HepG2 (cell line): Measurements from ENCODE around the gene CDCP2. TPM values are rescaled to one million over a fixed set of nuclear protein-coding genes. Genes with fewer than 3 reads are reported as not detected.
A peak's percentile ranks its signal among the peaks of the same experiment; 100 is the strongest.

Source experiments
- FOXJ3 ChIP-seq: sonication (generic); formaldehyde crosslinking; IDR thresholded peaks from 2 replicates; pipeline ENCODE4 v1.4.0; 2020; ENCODE audit warnings: missing genetic modification reagents, mild to moderate bottlenecking, borderline replicate concordance
- HNF4G ChIP-seq, 2 experiments: sonication (generic) in 1 of 2; formaldehyde crosslinking in 1 of 2; IDR thresholded peaks; 2 replicates each; pipeline versions ENCODE4 v1.4.0 to v1.6.1; 2011 to 2020; ENCODE audit warnings: borderline replicate concordance in 2 of 2, low read depth in 2 of 2, mild to moderate bottlenecking in 2 of 2, low read length in 1 of 2, missing genetic modification reagents in 1 of 2, moderate library complexity in 1 of 2
- KAT7 ChIP-seq: IDR thresholded peaks from 2 replicates; pipeline ENCODE4 v1.6.1; 2018; ENCODE audit warnings: borderline replicate concordance, missing compliant biosample characterization
- KLF13 ChIP-seq: sonication (generic); formaldehyde crosslinking; IDR thresholded peaks from 2 replicates; pipeline ENCODE4 v1.4.0; 2020; ENCODE audit warnings: mild to moderate bottlenecking, missing genetic modification reagents
- NFRKB ChIP-seq: fragments of 450-650 bp; IDR thresholded peaks from 2 replicates; pipeline ENCODE4 v1.6.1; 2017
- NPAS2 ChIP-seq: sonication (generic); formaldehyde crosslinking; IDR thresholded peaks from 2 replicates; pipeline ENCODE4 v1.8.0; 2022; ENCODE audit warnings: mild to moderate bottlenecking, missing genetic modification reagents, borderline replicate concordance
- SMAD9 ChIP-seq: sonication (generic); formaldehyde crosslinking; IDR thresholded peaks from 2 replicates; pipeline ENCODE4 v1.5.1; 2020; ENCODE audit warnings: mild to moderate bottlenecking, missing genetic modification reagents
- SNAPC2 ChIP-seq: sonication (generic); formaldehyde crosslinking; IDR thresholded peaks from 2 replicates; pipeline ENCODE4 v1.8.1; 2022; ENCODE audit warnings: mild to moderate bottlenecking, missing genetic modification reagents
- SNRNP70 ChIP-seq: fragments of 200-400 bp; formaldehyde crosslinking; IDR thresholded peaks from 2 replicates; pipeline ENCODE4 v1.6.1; 2017; ENCODE audit warnings: mild to moderate bottlenecking, low read depth, low read length, moderate library complexity
- TAF1 ChIP-seq: sonication (generic); formaldehyde crosslinking; IDR thresholded peaks from 2 replicates; pipeline ENCODE4 v1.4.0; 2020; ENCODE audit warnings: missing genetic modification reagents
- TGIF2 ChIP-seq: IDR thresholded peaks from 2 replicates; pipeline ENCODE4 v1.6.1; 2016; ENCODE audit warnings: control low read depth, missing compliant biosample characterization
- ZFY ChIP-seq: sonication (generic); formaldehyde crosslinking; IDR thresholded peaks from 2 replicates; pipeline ENCODE4 v1.4.0; 2020; ENCODE audit warnings: missing genetic modification reagents
- ZNF205 ChIP-seq: IDR thresholded peaks from 2 replicates; pipeline ENCODE4 v1.6.1; 2018; ENCODE audit warnings: missing biosample characterization, missing genetic modification reagents
- ZNF225 ChIP-seq: sonication (generic); formaldehyde crosslinking; IDR thresholded peaks from 2 replicates; pipeline ENCODE4 v1.4.0; 2020; ENCODE audit warnings: mild to moderate bottlenecking, missing genetic modification reagents
- ZSCAN25 ChIP-seq: sonication (generic); formaldehyde crosslinking; IDR thresholded peaks from 2 replicates; pipeline ENCODE4 v1.8.0; 2022; ENCODE audit warnings: mild to moderate bottlenecking, missing genetic modification reagents
- polyA plus RNA-seq, 8 experiments: library from polyadenylated mRNA; depleted of rRNA in 3 of 8; stranded (reverse) in 7 of 8; unstranded in 1 of 8; fragments of >200 nt; fragmentation: Illumina TruSeq in 4 of 8; extraction: Trizol in 4 of 8; gene quantifications; 2 replicates each; pipeline versions ENCODE4 v1.2.1 to v1.2.3, GENCODE V29; 2011 to 2016; ENCODE audit warnings: low read depth in 4 of 8, missing spikeins in 1 of 8, mixed read lengths in 1 of 8; ENCODE audit not compliant: insufficient read depth in 1 of 8
- total RNA-seq, 5 experiments: library from RNA; depleted of rRNA; stranded (reverse); fragments of >200 nt; fragmentation: Illumina TruSeq; extraction: Trizol; gene quantifications; 2 replicates each; pipeline ENCODE4 v1.2.3, GENCODE V29; 2016; ENCODE audit warnings: low read depth in 1 of 5
- TF ChIP-seq, protein P1 (sequence below): sonication (generic); formaldehyde crosslinking; IDR thresholded peaks from 2 replicates; pipeline ENCODE4 v1.8.0; 2022; ENCODE audit warnings: missing genetic modification reagents, low read depth, mild to moderate bottlenecking, borderline replicate concordance
- TF ChIP-seq, protein P2 (sequence below): IDR thresholded peaks from 2 replicates; pipeline ENCODE4 v1.6.1; 2018; ENCODE audit warnings: missing genetic modification reagents
- TF ChIP-seq, protein P3 (sequence below): IDR thresholded peaks from 2 replicates; pipeline ENCODE4 v1.6.1; 2016; ENCODE audit warnings: low read depth, control low read depth
- TF ChIP-seq, protein P4 (sequence below): sonication (generic); formaldehyde crosslinking; IDR thresholded peaks from 2 replicates; pipeline ENCODE4 v1.4.0; 2020; ENCODE audit warnings: mild to moderate bottlenecking, missing genetic modification reagents
- TF ChIP-seq, protein P5 (sequence below): sonication (generic); formaldehyde crosslinking; IDR thresholded peaks from 2 replicates; pipeline ENCODE4 v1.4.0; 2020; ENCODE audit warnings: missing genetic modification reagents, low read depth, mild to moderate bottlenecking, borderline replicate concordance
- TF ChIP-seq, protein P6 (sequence below): sonication (generic); formaldehyde crosslinking; IDR thresholded peaks from 2 replicates; pipeline ENCODE4 v1.8.0; 2023; ENCODE audit warnings: mild to moderate bottlenecking, missing genetic modification reagents

The CDCP2 gene
- total and polyA plus RNA-seq, 2 of the 13 experiments (the other 11 are each of a cell fraction or from before 2014, with no cell fraction given): not detected

DNA sequence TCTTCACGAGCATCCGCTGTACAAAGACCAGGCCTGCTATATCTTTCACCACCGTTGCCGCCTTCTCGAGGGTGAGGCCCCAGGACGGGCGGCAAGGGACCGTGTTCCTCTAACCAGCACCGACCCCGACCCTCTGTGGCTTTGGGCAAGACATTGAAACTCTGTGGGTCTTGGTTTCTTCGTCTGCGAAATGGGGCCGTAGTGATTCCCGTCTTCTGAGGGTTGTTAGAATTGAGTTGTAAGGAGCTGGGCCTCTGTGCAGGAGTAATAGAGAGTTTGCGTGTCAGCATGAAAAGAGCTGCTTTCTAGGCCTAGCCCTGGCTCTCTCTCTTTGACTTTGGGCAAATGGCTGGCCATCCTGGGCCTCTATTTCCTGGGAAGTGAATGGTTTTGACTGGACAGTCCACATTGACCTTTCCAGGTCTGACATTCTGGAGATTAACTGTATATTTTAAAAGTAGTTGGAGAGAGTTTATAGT, 47.8 kb upstream of the CDCP2 start (continued):
- no peak for TF ChIP-seq NPAS2 (CRISPR knock-in tag)
- TF ChIP-seq NFRKB: no peak
- TF ChIP-seq TGIF2: no peak
- no peak for TF ChIP-seq KAT7 (CRISPR knock-in tag)
- TF ChIP-seq, protein P1, sequence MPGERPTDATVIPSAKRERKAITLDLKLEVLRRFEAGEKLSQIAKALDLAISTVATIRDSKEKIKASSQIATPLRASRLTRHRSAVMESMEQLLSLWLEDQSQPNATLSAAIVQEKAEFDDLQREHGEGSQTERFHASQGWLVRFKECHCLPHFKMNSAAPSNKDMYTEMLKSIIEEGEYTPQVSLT (CRISPR knock-in tag): no peak
- TF ChIP-seq, protein P2, sequence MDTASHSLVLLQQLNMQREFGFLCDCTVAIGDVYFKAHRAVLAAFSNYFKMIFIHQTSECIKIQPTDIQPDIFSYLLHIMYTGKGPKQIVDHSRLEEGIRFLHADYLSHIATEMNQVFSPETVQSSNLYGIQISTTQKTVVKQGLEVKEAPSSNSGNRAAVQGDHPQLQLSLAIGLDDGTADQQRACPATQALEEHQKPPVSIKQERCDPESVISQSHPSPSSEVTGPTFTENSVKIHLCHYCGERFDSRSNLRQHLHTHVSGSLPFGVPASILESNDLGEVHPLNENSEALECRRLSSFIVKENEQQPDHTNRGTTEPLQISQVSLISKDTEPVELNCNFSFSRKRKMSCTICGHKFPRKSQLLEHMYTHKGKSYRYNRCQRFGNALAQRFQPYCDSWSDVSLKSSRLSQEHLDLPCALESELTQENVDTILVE (CRISPR knock-in tag): 0 out of 2 replicates have a peak, but pooled peaks have one; percentile 15
- TF ChIP-seq, protein P3, sequence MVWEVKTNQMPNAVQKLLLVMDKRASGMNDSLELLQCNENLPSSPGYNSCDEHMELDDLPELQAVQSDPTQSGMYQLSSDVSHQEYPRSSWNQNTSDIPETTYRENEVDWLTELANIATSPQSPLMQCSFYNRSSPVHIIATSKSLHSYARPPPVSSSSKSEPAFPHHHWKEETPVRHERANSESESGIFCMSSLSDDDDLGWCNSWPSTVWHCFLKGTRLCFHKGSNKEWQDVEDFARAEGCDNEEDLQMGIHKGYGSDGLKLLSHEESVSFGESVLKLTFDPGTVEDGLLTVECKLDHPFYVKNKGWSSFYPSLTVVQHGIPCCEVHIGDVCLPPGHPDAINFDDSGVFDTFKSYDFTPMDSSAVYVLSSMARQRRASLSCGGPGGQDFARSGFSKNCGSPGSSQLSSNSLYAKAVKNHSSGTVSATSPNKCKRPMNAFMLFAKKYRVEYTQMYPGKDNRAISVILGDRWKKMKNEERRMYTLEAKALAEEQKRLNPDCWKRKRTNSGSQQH (CRISPR knock-in tag): no peak
- peak; percentile 1; the same call in 1 of the 2 replicates for TF ChIP-seq ZFY (CRISPR knock-in tag)
- 0 out of 2 replicates have a peak, but pooled peaks have one; percentile 39 for TF ChIP-seq FOXJ3 (CRISPR knock-in tag)
- TF ChIP-seq ZSCAN25 (CRISPR knock-in tag): no peak
- no peak for TF ChIP-seq SNAPC2
- no peak for TF ChIP-seq KLF13
- TF ChIP-seq SMAD9 (CRISPR knock-in tag): no peak
- TF ChIP-seq TAF1 (CRISPR knock-in tag): no peak
- TF ChIP-seq, protein P4, sequence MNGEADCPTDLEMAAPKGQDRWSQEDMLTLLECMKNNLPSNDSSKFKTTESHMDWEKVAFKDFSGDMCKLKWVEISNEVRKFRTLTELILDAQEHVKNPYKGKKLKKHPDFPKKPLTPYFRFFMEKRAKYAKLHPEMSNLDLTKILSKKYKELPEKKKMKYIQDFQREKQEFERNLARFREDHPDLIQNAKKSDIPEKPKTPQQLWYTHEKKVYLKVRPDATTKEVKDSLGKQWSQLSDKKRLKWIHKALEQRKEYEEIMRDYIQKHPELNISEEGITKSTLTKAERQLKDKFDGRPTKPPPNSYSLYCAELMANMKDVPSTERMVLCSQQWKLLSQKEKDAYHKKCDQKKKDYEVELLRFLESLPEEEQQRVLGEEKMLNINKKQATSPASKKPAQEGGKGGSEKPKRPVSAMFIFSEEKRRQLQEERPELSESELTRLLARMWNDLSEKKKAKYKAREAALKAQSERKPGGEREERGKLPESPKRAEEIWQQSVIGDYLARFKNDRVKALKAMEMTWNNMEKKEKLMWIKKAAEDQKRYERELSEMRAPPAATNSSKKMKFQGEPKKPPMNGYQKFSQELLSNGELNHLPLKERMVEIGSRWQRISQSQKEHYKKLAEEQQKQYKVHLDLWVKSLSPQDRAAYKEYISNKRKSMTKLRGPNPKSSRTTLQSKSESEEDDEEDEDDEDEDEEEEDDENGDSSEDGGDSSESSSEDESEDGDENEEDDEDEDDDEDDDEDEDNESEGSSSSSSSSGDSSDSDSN (CRISPR knock-in tag): peak; percentile 11; the same call in 1 of the 2 replicates
- TF ChIP-seq HNF4G (IDR thresholded peaks at IDR 0.05; ENCODE audit: borderline replicate concordance, low read depth, low read length): no peak
- TF ChIP-seq HNF4G (CRISPR knock-in tag; IDR thresholded peaks at IDR 0.05; ENCODE audit: borderline replicate concordance, low read depth): no peak
- TF ChIP-seq, protein P5, sequence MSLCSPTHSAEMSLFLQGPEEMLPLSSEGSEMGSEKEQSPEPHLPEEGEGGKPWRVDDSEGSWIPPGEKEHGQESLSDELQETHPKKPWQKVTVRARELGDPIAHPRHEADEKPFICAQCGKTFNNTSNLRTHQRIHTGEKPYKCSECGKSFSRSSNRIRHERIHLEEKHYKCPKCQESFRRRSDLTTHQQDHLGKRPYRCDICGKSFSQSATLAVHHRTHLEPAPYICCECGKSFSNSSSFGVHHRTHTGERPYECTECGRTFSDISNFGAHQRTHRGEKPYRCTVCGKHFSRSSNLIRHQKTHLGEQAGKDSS: 0 out of 2 replicates have a peak, but pooled peaks have one; percentile 7
- TF ChIP-seq, protein P6, sequence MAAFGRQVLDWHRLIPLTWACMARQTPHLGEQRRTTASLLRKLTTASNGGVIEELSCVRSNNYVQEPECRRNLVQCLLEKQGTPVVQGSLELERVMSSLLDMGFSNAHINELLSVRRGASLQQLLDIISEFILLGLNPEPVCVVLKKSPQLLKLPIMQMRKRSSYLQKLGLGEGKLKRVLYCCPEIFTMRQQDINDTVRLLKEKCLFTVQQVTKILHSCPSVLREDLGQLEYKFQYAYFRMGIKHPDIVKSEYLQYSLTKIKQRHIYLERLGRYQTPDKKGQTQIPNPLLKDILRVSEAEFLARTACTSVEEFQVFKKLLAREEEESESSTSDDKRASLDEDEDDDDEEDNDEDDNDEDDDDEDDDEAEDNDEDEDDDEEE: 0 out of 2 replicates have a peak, but pooled peaks have one; percentile 31
- TF ChIP-seq ZNF225 (CRISPR knock-in tag): peak; percentile 35; the same call in 1 of the 2 replicates
- no peak for TF ChIP-seq ZNF205
- TF ChIP-seq SNRNP70: no peak
